ENCODE measurements around the gene SLC25A21.

GRCh38 chr14:36682338-36682737 lies 490.1 kb downstream of the SLC25A21 start:
- TF ChIP-seq CTCF (IDR thresholded peaks at IDR 0.05) (no peak), POLR2AphosphoS5 (IDR thresholded peaks at IDR 0.05) (no peak)
